RKO (cell line): ENCODE results near the gene TACR1.
"Not testable (repeated sequence)": the region's sequence is repeated elsewhere in the genome, so short reads cannot be mapped to it uniquely, and the experiment has no call there.

Experiments used
- DNase-seq: peaks from one replicate; pipeline ENCODE4 v3.0.0-alpha.2; 2016; ENCODE audit warnings: low spot score

The TACR1 gene

GRCh38 chr2:75194184-75194868, 5.0 kb downstream of the TACR1 start:
- no peak for DNase-seq

- DNase-seq, result no peak
These were observed 6.8 kb downstream of the TACR1 start for GRCh38 chr2:75192496-75192895.

GRCh38 chr2:75190271-75190990, 8.9 kb downstream of the TACR1 start:
- no peak for DNase-seq

- DNase-seq, result no peak
These were observed 12.5 kb downstream of the TACR1 start for GRCh38 chr2:75186821-75187220.

GRCh38 chr2:75182606-75183005, 16.7 kb downstream of the TACR1 start:
- DNase-seq, result no peak

- DNase-seq, result no peak
These were observed 18.8 kb downstream of the TACR1 start for GRCh38 chr2:75180476-75180875.

GRCh38 chr2:75177427-75177826, 21.9 kb downstream of the TACR1 start:
- DNase-seq, result no peak

GRCh38 chr2:75175456-75175855, 23.9 kb downstream of the TACR1 start:
- no peak for DNase-seq

GRCh38 chr2:75174981-75175380, 24.3 kb downstream of the TACR1 start:
- no peak for DNase-seq

GRCh38 chr2:75174519-75174918, 24.8 kb downstream of the TACR1 start:
- DNase-seq, result no peak

GRCh38 chr2:75173740-75174139, 25.6 kb downstream of the TACR1 start:
- no peak for DNase-seq

- DNase-seq, result not testable (repeated sequence)
These were observed 27.9 kb downstream of the TACR1 start for GRCh38 chr2:75171423-75171822.

GRCh38 chr2:75170889-75171288, 28.4 kb downstream of the TACR1 start:
- no peak for DNase-seq

- DNase-seq, result no peak
These were observed 31.1 kb downstream of the TACR1 start for GRCh38 chr2:75168186-75168585.

GRCh38 chr2:75166491-75166890, 32.8 kb downstream of the TACR1 start:
- DNase-seq, result no peak

- DNase-seq, result peak; percentile 35
These were observed 36.4 kb downstream of the TACR1 start for GRCh38 chr2:75162897-75163296.

- DNase-seq, result no peak
These were observed 37.1 kb downstream of the TACR1 start for GRCh38 chr2:75162259-75162658.

- peak; percentile 6 for DNase-seq
These were observed 41.9 kb downstream of the TACR1 start for GRCh38 chr2:75157435-75157834.

- no peak for DNase-seq
These were observed 44.2 kb downstream of the TACR1 start for GRCh38 chr2:75155115-75155514.

GRCh38 chr2:75153221-75153620, 46.1 kb downstream of the TACR1 start:
- DNase-seq, result no peak

- not testable (repeated sequence) for DNase-seq
These were observed 47.1 kb downstream of the TACR1 start for GRCh38 chr2:75152243-75152642.

GRCh38 chr2:75147884-75148283, 51.4 kb downstream of the TACR1 start:
- DNase-seq, result not testable (repeated sequence)

GRCh38 chr2:75146606-75147332, 52.6 kb downstream of the TACR1 start:
- DNase-seq, result no peak
